ENCODE data around the gene LIFR.

Gene LIFR

DNA sequence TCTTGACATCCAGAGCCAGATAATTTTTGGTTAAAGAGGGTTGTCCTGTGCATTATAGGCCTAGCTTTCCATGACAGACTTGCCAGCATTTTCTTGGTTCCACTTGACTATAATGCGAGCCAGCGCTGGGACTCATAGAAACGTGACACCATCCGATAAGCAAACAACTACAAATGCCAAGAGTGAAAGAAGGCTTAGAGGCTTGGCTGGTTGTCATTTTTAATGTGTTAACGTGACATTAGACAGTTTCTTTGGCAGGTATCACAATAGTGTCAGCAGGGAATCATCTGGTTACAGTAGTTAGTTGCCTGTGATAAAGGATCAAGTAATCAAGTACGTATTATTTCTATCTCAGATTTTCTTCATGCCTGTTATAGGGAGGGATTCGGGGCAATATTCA is 20.0 kb upstream of the LIFR start (continued):
- TF ChIP-seq, protein P1, sequence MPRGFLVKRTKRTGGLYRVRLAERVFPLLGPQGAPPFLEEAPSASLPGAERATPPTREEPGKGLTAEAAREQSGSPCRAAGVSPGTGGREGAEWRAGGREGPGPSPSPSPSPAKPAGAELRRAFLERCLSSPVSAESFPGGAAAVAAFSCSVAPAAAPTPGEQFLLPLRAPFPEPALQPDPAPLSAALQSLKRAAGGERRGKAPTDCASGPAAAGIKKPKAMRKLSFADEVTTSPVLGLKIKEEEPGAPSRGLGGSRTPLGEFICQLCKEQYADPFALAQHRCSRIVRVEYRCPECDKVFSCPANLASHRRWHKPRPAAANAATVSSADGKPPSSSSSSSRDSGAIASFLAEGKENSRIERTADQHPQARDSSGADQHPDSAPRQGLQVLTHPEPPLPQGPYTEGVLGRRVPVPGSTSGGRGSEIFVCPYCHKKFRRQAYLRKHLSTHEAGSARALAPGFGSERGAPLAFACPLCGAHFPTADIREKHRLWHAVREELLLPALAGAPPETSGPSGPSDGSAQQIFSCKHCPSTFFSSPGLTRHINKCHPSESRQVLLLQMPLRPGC (tag by site-specific recombination; IDR thresholded peaks at IDR 0.05) = peak; percentile 82
- TF ChIP-seq ZNF658 (tag by site-specific recombination; IDR thresholded peaks at IDR 0.05) (no peak), ZNF530 (tag by site-specific recombination; IDR thresholded peaks at IDR 0.05; ENCODE audit: low read depth) (no peak), SALL2 (tag by site-specific recombination; IDR thresholded peaks at IDR 0.05; ENCODE audit: borderline replicate concordance) (no peak), PRDM1 (tag by site-specific recombination; IDR thresholded peaks at IDR 0.05) (peak; percentile 53; the same call in 1 of the 2 replicates), SP7 (tag by site-specific recombination; IDR thresholded peaks at IDR 0.05) (peak; percentile 54; the same call in 1 of the 2 replicates), KLF10 (tag by site-specific recombination; IDR thresholded peaks at IDR 0.05) (peak; percentile 51; the same call in 1 of the 2 replicates), ZNF138 (tag by site-specific recombination; IDR thresholded peaks at IDR 0.05; ENCODE audit: borderline replicate concordance) (no peak), ZNF133 (tag by site-specific recombination; IDR thresholded peaks at IDR 0.05) (no peak), ZNF114 (tag by site-specific recombination; IDR thresholded peaks at IDR 0.05) (no peak), ZNF621 (tag by site-specific recombination; IDR thresholded peaks at IDR 0.05) (no peak), ZBTB8A (tag by site-specific recombination; IDR thresholded peaks at IDR 0.05) (no peak), ZNF792 (tag by site-specific recombination; IDR thresholded peaks at IDR 0.05) (no peak), ZFP3 (tag by site-specific recombination; IDR thresholded peaks at IDR 0.05; ENCODE audit: low read depth) (no peak)
- TF ChIP-seq, protein P2, sequence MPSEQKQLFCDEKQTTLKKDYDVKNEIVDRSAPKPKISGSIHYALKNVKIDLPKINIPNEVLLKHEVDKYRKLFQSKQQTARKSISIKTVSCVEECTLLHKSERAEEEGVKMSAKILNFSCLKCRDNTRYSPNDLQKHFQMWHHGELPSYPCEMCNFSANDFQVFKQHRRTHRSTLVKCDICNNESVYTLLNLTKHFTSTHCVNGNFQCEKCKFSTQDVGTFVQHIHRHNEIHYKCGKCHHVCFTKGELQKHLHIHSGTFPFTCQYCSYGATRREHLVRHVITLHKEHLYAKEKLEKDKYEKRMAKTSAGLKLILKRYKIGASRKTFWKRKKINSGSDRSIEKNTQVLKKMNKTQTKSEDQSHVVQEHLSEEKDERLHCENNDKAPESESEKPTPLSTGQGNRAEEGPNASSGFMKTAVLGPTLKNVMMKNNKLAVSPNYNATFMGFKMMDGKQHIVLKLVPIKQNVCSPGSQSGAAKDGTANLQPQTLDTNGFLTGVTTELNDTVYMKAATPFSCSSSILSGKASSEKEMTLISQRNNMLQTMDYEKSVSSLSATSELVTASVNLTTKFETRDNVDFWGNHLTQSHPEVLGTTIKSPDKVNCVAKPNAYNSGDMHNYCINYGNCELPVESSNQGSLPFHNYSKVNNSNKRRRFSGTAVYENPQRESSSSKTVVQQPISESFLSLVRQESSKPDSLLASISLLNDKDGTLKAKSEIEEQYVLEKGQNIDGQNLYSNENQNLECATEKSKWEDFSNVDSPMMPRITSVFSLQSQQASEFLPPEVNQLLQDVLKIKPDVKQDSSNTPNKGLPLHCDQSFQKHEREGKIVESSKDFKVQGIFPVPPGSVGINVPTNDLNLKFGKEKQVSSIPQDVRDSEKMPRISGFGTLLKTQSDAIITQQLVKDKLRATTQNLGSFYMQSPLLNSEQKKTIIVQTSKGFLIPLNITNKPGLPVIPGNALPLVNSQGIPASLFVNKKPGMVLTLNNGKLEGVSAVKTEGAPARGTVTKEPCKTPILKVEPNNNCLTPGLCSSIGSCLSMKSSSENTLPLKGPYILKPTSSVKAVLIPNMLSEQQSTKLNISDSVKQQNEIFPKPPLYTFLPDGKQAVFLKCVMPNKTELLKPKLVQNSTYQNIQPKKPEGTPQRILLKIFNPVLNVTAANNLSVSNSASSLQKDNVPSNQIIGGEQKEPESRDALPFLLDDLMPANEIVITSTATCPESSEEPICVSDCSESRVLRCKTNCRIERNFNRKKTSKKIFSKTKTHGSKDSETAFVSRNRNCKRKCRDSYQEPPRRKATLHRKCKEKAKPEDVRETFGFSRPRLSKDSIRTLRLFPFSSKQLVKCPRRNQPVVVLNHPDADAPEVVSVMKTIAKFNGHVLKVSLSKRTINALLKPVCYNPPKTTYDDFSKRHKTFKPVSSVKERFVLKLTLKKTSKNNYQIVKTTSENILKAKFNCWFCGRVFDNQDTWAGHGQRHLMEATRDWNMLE (tag by site-specific recombination; conservative IDR thresholded peaks at IDR 0.05; ENCODE audit: low read depth) = no peak
- TF ChIP-seq, protein P3, sequence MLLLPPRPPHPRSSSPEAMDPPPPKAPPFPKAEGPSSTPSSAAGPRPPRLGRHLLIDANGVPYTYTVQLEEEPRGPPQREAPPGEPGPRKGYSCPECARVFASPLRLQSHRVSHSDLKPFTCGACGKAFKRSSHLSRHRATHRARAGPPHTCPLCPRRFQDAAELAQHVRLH (tag by site-specific recombination; IDR thresholded peaks at IDR 0.05) = 0 out of 2 replicates have a peak, but pooled peaks have one; percentile 22

DNA sequence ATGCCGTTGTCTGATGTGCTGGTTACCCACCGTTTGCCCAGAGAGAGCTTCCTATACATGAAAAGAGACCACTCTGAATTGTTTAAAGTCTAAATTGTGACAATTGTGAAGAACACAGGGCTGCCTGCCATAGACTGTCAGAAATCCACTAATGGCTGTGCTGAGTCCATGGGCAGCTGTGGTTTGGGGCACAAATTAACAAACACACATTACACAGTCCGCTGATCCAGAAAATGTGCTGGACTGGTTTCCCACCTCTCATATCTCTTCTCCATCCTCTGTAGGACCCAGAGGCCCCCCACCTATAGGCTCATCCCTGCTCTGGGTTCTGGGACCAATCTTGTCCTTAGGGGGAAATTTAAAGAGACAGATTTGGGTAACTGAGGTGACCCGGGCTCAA is 19.0 kb upstream of the LIFR start:
- peaks cover 12% of the 10 kb centered on the region for H3K4me1 ChIP-seq (ENCODE audit: control insufficient read depth, insufficient read depth, low read length)
- H3K27ac ChIP-seq (ENCODE audit: extremely low read depth, low read depth, low read length) = no peak overlapping the region; the same call in 1 of the 2 replicates
- no peaks in the 10 kb centered on the region for H3K9me3 ChIP-seq (ENCODE audit: control insufficient read depth, insufficient read depth, low read depth, low read length)
- CTCF ChIA-PET = interaction anchor here (0.9 to 1.7 kb wide), 4 partner anchors 9 to 505 kb away, joined by 3 to 4 read pairs (median 4); no protein-coding TSS in a partner anchor
- H3K4me3 ChIP-seq (ENCODE audit: low read depth, low read length) = no peak overlapping the region
- no peaks in the 10 kb centered on the region for H3K36me3 ChIP-seq (ENCODE audit: control insufficient read depth in 2 of 2, insufficient read depth in 1 of 2, low read length in 2 of 2)
- TF ChIP-seq ZBTB8A (tag by site-specific recombination; IDR thresholded peaks at IDR 0.05) (no peak), ZFP37 (tag by site-specific recombination; IDR thresholded peaks at IDR 0.05) (no peak), ZNF155 (tag by site-specific recombination; IDR thresholded peaks at IDR 0.05) (no peak), ZBTB21 (tag by site-specific recombination; IDR thresholded peaks at IDR 0.05) (no peak), ZNF544 (tag by site-specific recombination; IDR thresholded peaks at IDR 0.05) (no peak), ZNF404 (tag by site-specific recombination; IDR thresholded peaks at IDR 0.05) (no peak), ZNF560 (tag by site-specific recombination; IDR thresholded peaks at IDR 0.05; ENCODE audit: borderline replicate concordance) (no peak), OVOL3 (tag by site-specific recombination; IDR thresholded peaks at IDR 0.05) (no peak), ZNF10 (tag by site-specific recombination; IDR thresholded peaks at IDR 0.05) (no peak)
- TF ChIP-seq, protein P4, sequence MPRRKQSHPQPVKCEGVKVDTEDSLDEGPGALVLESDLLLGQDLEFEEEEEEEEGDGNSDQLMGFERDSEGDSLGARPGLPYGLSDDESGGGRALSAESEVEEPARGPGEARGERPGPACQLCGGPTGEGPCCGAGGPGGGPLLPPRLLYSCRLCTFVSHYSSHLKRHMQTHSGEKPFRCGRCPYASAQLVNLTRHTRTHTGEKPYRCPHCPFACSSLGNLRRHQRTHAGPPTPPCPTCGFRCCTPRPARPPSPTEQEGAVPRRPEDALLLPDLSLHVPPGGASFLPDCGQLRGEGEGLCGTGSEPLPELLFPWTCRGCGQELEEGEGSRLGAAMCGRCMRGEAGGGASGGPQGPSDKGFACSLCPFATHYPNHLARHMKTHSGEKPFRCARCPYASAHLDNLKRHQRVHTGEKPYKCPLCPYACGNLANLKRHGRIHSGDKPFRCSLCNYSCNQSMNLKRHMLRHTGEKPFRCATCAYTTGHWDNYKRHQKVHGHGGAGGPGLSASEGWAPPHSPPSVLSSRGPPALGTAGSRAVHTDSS (tag by site-specific recombination; IDR thresholded peaks at IDR 0.05) = no peak
- TF ChIP-seq, protein P1 (tag by site-specific recombination; IDR thresholded peaks at IDR 0.05) = no peak
- TF ChIP-seq, protein P5, sequence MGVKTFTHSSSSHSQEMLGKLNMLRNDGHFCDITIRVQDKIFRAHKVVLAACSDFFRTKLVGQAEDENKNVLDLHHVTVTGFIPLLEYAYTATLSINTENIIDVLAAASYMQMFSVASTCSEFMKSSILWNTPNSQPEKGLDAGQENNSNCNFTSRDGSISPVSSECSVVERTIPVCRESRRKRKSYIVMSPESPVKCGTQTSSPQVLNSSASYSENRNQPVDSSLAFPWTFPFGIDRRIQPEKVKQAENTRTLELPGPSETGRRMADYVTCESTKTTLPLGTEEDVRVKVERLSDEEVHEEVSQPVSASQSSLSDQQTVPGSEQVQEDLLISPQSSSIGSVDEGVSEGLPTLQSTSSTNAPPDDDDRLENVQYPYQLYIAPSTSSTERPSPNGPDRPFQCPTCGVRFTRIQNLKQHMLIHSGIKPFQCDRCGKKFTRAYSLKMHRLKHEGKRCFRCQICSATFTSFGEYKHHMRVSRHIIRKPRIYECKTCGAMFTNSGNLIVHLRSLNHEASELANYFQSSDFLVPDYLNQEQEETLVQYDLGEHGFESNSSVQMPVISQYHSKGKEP (tag by site-specific recombination; IDR thresholded peaks at IDR 0.05) = no peak
- POLR2A ChIA-PET = no interaction called here
